ENCODE results near the gene PSMG4. TPM values are rescaled to one million over a fixed set of nuclear protein-coding genes. Genes with fewer than 3 reads are reported as not detected.

Gene PSMG4
- total RNA-seq, 1 experiment from 2014 or later: 40.0 TPM

- H3K9me3 Mint-ChIP-seq (ENCODE audit: unreplicated experiment): no peaks in the 10 kb centered on the region
- TF ChIP-seq, protein P1, sequence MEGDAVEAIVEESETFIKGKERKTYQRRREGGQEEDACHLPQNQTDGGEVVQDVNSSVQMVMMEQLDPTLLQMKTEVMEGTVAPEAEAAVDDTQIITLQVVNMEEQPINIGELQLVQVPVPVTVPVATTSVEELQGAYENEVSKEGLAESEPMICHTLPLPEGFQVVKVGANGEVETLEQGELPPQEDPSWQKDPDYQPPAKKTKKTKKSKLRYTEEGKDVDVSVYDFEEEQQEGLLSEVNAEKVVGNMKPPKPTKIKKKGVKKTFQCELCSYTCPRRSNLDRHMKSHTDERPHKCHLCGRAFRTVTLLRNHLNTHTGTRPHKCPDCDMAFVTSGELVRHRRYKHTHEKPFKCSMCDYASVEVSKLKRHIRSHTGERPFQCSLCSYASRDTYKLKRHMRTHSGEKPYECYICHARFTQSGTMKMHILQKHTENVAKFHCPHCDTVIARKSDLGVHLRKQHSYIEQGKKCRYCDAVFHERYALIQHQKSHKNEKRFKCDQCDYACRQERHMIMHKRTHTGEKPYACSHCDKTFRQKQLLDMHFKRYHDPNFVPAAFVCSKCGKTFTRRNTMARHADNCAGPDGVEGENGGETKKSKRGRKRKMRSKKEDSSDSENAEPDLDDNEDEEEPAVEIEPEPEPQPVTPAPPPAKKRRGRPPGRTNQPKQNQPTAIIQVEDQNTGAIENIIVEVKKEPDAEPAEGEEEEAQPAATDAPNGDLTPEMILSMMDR (IDR thresholded peaks at IDR 0.05; ENCODE audit: unreplicated experiment): no peak
- CTCF ChIA-PET: no interaction called here
Measured at GRCh38 chr6:3306848-3307247, 48.1 kb downstream of the PSMG4 start.

GRCh38 chr6:3307436-3307835 lies 48.7 kb downstream of the PSMG4 start:
- POLR2A ChIA-PET: no interaction called here
- no TSS peak for BruUV-seq (replicated peaks)

More at GRCh38 chr6:3306848-3307247, 48.1 kb downstream of the PSMG4 start:
- intact Hi-C loops (cut with micrococcal nuclease): no loop called here
- BruUV-seq (replicated peaks): no TSS peak
- no peak for DNase-seq (ENCODE audit: unreplicated experiment)
- Mint-ChIP-seq H3K4me1 (ENCODE audit: insufficient read depth, unreplicated experiment) (peaks cover 9% of the 10 kb centered on the region), H3K27ac (ENCODE audit: low read depth, unreplicated experiment) (no peak overlapping the region), H3K36me3 (ENCODE audit: insufficient read depth, unreplicated experiment) (peaks cover 5% of the 10 kb centered on the region), H3K4me3 (ENCODE audit: unreplicated experiment) (no peak overlapping the region), H3K27me3 (ENCODE audit: insufficient read depth, unreplicated experiment) (no peaks in the 10 kb centered on the region)
- POLR2A ChIA-PET: no interaction called here

GRCh38 chr6:3308106-3308505 lies 49.4 kb downstream of the PSMG4 start:
- ChIA-PET POLR2A (no interaction called here), CTCF (interaction anchor here (0.7 kb wide), 1 partner anchor 22 kb away, joined by 3 read pairs; no protein-coding TSS in a partner anchor)
- no peaks in the 10 kb centered on the region for H3K9me3 Mint-ChIP-seq (ENCODE audit: unreplicated experiment)
- H3K4me1 Mint-ChIP-seq (ENCODE audit: insufficient read depth, unreplicated experiment): peaks cover 9% of the 10 kb centered on the region
- H3K4me3 Mint-ChIP-seq (ENCODE audit: unreplicated experiment): no peak overlapping the region
- no peak for DNase-seq (ENCODE audit: unreplicated experiment)
- no peak overlapping the region for H3K27ac Mint-ChIP-seq (ENCODE audit: low read depth, unreplicated experiment)
- TF ChIP-seq, protein P1 (IDR thresholded peaks at IDR 0.05; ENCODE audit: unreplicated experiment): no peak
- H3K27me3 Mint-ChIP-seq (ENCODE audit: insufficient read depth, unreplicated experiment): no peaks in the 10 kb centered on the region
- intact Hi-C loops (cut with micrococcal nuclease): no loop called here
- H3K36me3 Mint-ChIP-seq (ENCODE audit: insufficient read depth, unreplicated experiment): peaks cover 5% of the 10 kb centered on the region
- BruUV-seq (replicated peaks): no TSS peak

More at GRCh38 chr6:3307436-3307835, 48.7 kb downstream of the PSMG4 start:
- TF ChIP-seq, protein P1 (IDR thresholded peaks at IDR 0.05; ENCODE audit: unreplicated experiment): no peak
- Mint-ChIP-seq H3K4me3 (ENCODE audit: unreplicated experiment) (no peak overlapping the region), H3K4me1 (ENCODE audit: insufficient read depth, unreplicated experiment) (peaks cover 9% of the 10 kb centered on the region), H3K36me3 (ENCODE audit: insufficient read depth, unreplicated experiment) (peaks cover 5% of the 10 kb centered on the region), H3K27me3 (ENCODE audit: insufficient read depth, unreplicated experiment) (no peaks in the 10 kb centered on the region), H3K9me3 (ENCODE audit: unreplicated experiment) (no peaks in the 10 kb centered on the region), H3K27ac (ENCODE audit: low read depth, unreplicated experiment) (no peak overlapping the region)
- DNase-seq (ENCODE audit: unreplicated experiment): no peak
- intact Hi-C loops (cut with micrococcal nuclease): no loop called here
- CTCF ChIA-PET: no interaction called here

GRCh38 chr6:3309391-3310050 lies 50.8 kb downstream of the PSMG4 start:
- Mint-ChIP-seq H3K4me1 (ENCODE audit: insufficient read depth, unreplicated experiment) (peaks cover 9% of the 10 kb centered on the region), H3K36me3 (ENCODE audit: insufficient read depth, unreplicated experiment) (peaks cover 5% of the 10 kb centered on the region), H3K27ac (ENCODE audit: low read depth, unreplicated experiment) (no peak overlapping the region), H3K27me3 (ENCODE audit: insufficient read depth, unreplicated experiment) (no peaks in the 10 kb centered on the region), H3K4me3 (ENCODE audit: unreplicated experiment) (no peak overlapping the region), H3K9me3 (ENCODE audit: unreplicated experiment) (no peaks in the 10 kb centered on the region)
- ChIA-PET CTCF (no interaction called here), POLR2A (interaction anchor here (0.5 to 0.7 kb wide), 2 partner anchors 10 to 152 kb away, joined by 3 to 4 read pairs; no protein-coding TSS in a partner anchor)
- no peak for DNase-seq (ENCODE audit: unreplicated experiment)
- BruUV-seq (replicated peaks): no TSS peak
- TF ChIP-seq, protein P1 (IDR thresholded peaks at IDR 0.05; ENCODE audit: unreplicated experiment): no peak
- intact Hi-C loops (cut with micrococcal nuclease): no loop called here
